ENCODE measurements around the gene MAS1.

Gene MAS1

GRCh38 chr6:159879856-159880255, 10.9 kb upstream of the MAS1 start:
- no peak for DNase-seq (ENCODE audit: extremely low read depth, low read depth)
- no peak overlapping the region for H3K4me3 ChIP-seq (replicated peaks; ENCODE audit: low read depth, low read length)

GRCh38 chr6:159880412-159880975, 10.3 kb upstream of the MAS1 start:
- no peak for TF ChIP-seq CTCF (IDR thresholded peaks at IDR 0.05; ENCODE audit: low read depth, low read length, missing control alignments)
- H3K4me3 ChIP-seq (replicated peaks; ENCODE audit: low read depth, low read length) = no peak overlapping the region
- DNase-seq (ENCODE audit: extremely low read depth, low read depth) = no peak

More at GRCh38 chr6:159879856-159880255, 10.9 kb upstream of the MAS1 start:
- TF ChIP-seq CTCF (IDR thresholded peaks at IDR 0.05; ENCODE audit: low read depth, low read length, missing control alignments) = no peak

- H3K4me3 ChIP-seq (replicated peaks; ENCODE audit: low read depth, low read length) = no peak overlapping the region
- DNase-seq (ENCODE audit: extremely low read depth, low read depth) = no peak
- no peak for TF ChIP-seq CTCF (IDR thresholded peaks at IDR 0.05; ENCODE audit: low read depth, low read length, missing control alignments)
These were observed 6.1 kb upstream of the MAS1 start for GRCh38 chr6:159884720-159885119.

- DNase-seq (ENCODE audit: extremely low read depth, low read depth) = no peak
- H3K4me3 ChIP-seq (replicated peaks; ENCODE audit: low read depth, low read length) = no peak overlapping the region
- no peak for TF ChIP-seq CTCF (IDR thresholded peaks at IDR 0.05; ENCODE audit: low read depth, low read length, missing control alignments)
These were observed 4.5 kb upstream of the MAS1 start for GRCh38 chr6:159886270-159886669.

- TF ChIP-seq CTCF (IDR thresholded peaks at IDR 0.05; ENCODE audit: low read depth, low read length, missing control alignments) = no peak
- H3K4me3 ChIP-seq (replicated peaks; ENCODE audit: low read depth, low read length) = no peak overlapping the region
- no peak for DNase-seq (ENCODE audit: extremely low read depth, low read depth)
These were observed 3.6 kb upstream of the MAS1 start for GRCh38 chr6:159887146-159887545.

- TF ChIP-seq CTCF (IDR thresholded peaks at IDR 0.05; ENCODE audit: low read depth, low read length, missing control alignments) = no peak
- no peak for DNase-seq (ENCODE audit: extremely low read depth, low read depth)
- H3K4me3 ChIP-seq (replicated peaks; ENCODE audit: low read depth, low read length) = no peak overlapping the region
These were observed 3.0 kb upstream of the MAS1 start for GRCh38 chr6:159887761-159888160.

- H3K4me3 ChIP-seq (replicated peaks; ENCODE audit: low read depth, low read length) = no peak overlapping the region
- DNase-seq (ENCODE audit: extremely low read depth, low read depth) = no peak
- TF ChIP-seq CTCF (IDR thresholded peaks at IDR 0.05; ENCODE audit: low read depth, low read length, missing control alignments) = no peak
These were observed 587 bp upstream of the MAS1 start for GRCh38 chr6:159890201-159890600.
